ENCODE measurements around the gene MRPL55. TPM values are rescaled to one million over a fixed set of nuclear protein-coding genes. Genes with fewer than 3 reads are reported as not detected.

The MRPL55 gene
- total RNA-seq, 1 donor from 2014 or later: 33.4 TPM

DNA sequence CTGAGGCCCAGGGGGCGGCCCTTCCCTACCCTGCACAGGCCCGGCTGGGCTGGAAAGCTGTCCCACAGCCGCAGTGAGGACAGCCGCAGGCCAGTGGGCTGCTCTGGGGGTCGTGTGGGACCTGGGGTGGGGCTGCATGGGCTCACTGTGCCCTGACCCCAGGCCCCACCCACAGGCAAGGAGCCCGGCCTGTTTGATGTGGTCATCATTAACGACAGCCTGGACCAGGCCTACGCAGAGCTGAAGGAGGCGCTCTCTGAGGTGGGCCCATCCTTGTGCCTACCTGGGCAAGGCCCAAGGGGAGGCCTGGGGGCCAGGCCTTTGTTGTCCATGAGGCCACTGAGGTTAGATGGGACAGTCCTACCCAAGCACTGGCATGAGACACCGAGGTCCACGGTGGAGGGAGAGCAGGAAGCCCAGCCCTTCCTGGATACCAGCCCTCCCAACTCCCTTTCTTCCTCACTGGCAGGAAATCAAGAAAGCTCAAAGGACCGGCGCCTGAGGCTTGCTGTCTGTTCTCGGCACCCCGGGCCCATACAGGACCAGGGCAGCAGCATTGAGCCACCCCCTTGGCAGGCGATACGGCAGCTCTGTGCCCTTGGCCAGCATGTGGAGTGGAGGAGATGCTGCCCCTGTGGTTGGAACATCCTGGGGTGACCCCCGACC, 39.2 kb upstream of the MRPL55 start:
- no peak for FAIRE-seq
- no peak for DNase-seq (ENCODE audit: low spot score in 2 of 2)

DNA sequence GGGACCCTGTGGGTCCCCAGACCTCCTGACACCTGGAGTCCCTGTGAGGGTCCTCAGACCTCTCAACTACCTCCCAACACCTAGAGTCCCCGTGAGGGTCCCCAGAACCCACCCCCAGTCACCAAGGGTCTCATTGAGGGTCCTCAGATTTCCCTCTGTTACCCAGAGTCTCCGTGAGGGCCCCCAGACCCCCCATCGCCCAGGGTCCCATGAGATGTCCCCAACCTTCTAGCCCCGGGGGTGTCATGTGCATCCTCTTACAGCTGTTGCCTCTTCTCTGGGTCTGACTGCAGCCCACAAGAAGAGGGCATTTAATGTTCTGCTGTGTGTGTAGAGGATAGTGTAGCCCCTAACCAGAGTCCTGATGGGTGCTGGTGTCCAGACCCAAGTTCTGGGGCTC, 38.7 kb upstream of the MRPL55 start:
- DNase-seq (ENCODE audit: low spot score in 2 of 2) (peak in 1 of 2 donors; percentile 15), FAIRE-seq (no peak)

GRCh38 chr1:228147151-228147693, 38.1 kb upstream of the MRPL55 start:
- FAIRE-seq: no peak

GRCh38 chr1:228146417-228147150, 37.5 kb upstream of the MRPL55 start:
- DNase-seq (ENCODE audit: low spot score in 2 of 2) (no peak), FAIRE-seq (no peak)

More at GRCh38 chr1:228147151-228147693, 38.1 kb upstream of the MRPL55 start:
- DNase-seq (ENCODE audit: low spot score in 2 of 2): no peak

DNA sequence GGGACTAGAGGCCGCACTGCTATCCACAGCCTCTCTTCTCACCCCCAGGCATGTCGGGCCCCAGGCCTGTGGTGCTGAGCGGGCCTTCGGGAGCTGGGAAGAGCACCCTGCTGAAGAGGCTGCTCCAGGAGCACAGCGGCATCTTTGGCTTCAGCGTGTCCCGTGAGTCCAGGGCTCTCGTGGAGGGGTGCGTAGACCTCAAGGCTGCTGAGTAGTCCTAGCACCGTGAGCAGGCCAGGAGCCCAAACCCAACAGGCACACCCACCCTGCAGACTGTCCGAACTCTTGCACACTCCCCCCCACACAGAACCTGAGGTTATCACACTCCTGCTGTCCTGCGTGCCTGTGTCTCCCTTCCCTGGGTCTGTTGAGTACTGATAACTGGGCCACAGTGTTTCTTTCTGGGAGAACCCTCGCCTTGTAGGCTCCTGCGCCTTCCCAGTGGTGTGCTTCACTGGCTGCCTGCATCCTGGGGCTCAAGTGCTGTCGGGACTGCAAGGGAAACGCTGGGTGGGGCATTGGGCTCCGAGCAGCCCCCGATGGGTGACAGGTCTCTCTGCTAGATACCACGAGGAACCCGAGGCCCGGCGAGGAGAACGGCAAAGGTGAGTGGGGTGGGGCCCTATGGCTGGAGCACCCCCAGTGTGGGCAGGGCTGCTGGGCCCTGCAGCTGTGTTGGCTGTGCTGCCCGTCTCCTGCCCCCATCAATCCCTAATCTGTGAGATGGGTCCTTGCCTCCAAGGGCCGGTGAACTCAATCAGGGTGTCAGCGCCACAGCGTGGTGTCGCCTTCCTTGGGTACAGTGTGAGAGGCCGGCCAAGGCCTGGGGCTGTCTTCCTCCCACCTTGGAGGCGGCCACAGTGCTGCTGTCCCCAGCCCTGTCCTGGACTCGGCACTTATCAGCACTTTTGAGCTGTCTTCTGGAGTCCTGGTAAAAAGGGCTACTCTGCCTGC, 36.6 kb upstream of the MRPL55 start:
- FAIRE-seq: no peak

DNA sequence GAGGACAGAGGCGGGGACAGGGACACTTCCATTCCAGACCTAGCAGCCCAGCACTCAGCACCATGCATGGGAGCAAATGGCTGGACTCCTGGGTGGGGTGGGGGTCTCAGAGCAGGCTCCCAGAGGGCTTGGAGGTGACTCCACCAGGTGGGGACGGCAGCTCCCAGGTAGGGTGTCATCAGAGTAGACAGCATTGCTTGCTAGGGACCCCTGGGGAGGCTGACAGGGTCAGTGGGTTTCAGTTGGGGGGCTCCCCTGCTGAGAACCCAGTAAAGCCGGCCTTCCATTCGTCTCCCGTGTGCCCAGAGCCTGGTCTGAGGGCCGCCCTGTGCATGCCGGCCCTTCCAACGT, 35.9 kb upstream of the MRPL55 start:
- no peak for DNase-seq (ENCODE audit: low spot score in 2 of 2)
- FAIRE-seq: no peak

More for the DNA sequence above, 36.6 kb upstream of the MRPL55 start:
- no peak for DNase-seq (ENCODE audit: low spot score in 2 of 2)

DNA sequence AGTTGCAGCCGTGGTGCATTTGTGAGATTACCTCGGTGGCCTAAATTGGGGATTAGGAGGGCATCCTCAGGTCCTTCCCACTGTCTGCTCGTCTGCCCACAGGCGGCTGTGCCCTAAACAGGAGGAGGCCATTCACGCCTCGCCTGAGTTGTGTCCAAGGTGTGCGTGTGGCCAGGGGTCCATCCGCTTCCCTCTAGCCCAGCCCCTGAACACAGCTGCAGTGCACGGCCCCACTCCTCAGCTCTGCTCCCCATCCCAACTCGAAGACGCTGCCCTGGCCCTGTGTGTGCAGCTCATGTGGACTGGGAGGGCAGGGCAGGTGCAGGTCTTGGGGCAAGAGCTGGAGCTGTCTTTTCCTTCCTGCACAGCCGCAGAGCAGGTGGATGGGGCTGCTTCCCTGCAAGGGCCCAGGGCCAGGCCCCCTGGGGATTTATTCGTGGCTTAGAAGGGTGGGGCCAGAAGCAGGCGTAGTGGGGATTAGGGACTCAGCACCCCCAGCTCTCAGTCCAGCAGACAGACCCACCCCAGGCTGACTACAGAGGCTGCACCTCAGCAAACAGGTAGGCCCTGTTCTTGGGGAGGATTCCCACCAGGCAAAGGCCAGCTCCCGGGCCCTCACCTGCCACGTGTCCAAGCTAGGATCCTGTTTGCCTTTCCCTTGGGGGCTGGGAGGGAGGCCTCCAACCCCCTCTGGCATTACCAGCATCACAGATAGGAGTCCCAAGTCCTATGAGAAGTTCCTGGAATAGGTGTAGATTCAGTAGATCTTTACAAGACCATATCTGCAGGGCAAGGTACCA, 35.3 kb upstream of the MRPL55 start:
- DNase-seq (ENCODE audit: low spot score in 2 of 2): peak in 1 of 2 donors; percentile 12
- FAIRE-seq: no peak

- DNase-seq (ENCODE audit: low spot score in 2 of 2): peak in 1 of 2 donors; percentile 20
- no peak for FAIRE-seq
Measured at GRCh38 chr1:228143480-228144192, 34.5 kb upstream of the MRPL55 start.

DNA sequence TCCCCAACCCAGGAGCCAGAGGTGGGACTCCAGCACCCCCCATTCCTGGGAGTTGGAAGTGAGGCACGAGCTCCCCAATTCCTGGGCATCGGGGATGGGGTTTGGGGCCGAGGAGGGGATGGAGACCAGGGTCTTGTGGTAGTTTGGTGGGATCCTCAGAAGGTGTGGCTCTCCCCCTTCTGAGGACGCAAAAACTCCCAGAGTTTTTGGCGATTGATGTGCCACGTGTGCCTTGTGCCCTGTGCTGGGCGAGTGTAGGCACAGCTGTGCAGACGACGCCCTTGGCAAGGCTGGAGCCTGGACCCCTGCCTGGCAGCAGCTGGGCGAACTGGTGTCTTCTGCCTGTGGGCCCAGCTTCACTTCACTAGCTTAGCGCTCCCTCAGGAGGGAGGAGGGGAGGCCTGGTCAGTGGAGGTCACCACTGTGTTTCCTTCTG, 33.6 kb upstream of the MRPL55 start:
- no peak for FAIRE-seq
- peak in 1 of 2 donors; percentile 30 for DNase-seq (ENCODE audit: low spot score in 2 of 2)

GRCh38 chr1:228142155-228142691, 33.1 kb upstream of the MRPL55 start:
- FAIRE-seq (no peak), DNase-seq (ENCODE audit: low spot score in 2 of 2) (no peak)

GRCh38 chr1:228141226-228142044, 32.3 kb upstream of the MRPL55 start:
- FAIRE-seq (no peak), DNase-seq (ENCODE audit: low spot score in 2 of 2) (peak in 1 of 2 donors; percentile 26)

- DNase-seq (ENCODE audit: low spot score in 2 of 2): peak in 1 of 2 donors; percentile 17
- FAIRE-seq: no peak
Measured at GRCh38 chr1:228140724-228141225, 31.7 kb upstream of the MRPL55 start.

- FAIRE-seq: no peak
- DNase-seq (ENCODE audit: low spot score in 2 of 2): peak; percentile 96 to 98
Measured at GRCh38 chr1:228139931-228140723, 31.0 kb upstream of the MRPL55 start, which contains the start of gene GUK1. GUK1 (plus strand) TSS chr1:228140279; CDS start chr1:228140303, 24 bp downstream.

- DNase-seq (ENCODE audit: low spot score in 2 of 2) (no peak), FAIRE-seq (no peak)
Measured at GRCh38 chr1:228139406-228139930, 30.4 kb upstream of the MRPL55 start.

- FAIRE-seq (no peak), DNase-seq (ENCODE audit: low spot score in 2 of 2) (no peak)
Measured at GRCh38 chr1:228136901-228137300, 27.8 kb upstream of the MRPL55 start.

GRCh38 chr1:228134591-228134990, 25.5 kb upstream of the MRPL55 start:
- DNase-seq (ENCODE audit: low spot score in 2 of 2) (no peak), FAIRE-seq (no peak)

DNA sequence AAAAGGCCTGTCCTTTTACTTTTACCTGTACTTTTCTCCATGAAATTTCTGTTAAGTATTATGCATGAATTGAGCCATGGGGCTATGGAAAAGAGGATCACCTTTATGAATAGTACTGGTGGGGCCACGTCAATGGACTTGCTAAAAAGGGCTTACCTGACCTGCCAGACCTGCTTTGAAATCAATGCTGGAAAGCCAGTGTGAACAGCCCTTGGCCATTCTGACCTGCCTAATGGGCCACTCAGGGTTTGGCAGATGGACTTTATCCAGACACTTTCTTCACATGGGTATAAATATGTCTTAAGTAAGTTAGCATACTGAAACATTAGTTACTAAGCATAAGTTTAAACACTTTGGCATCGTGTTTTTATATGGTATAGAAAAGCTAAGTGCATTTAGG, 22.7 kb upstream of the MRPL55 start:
- FAIRE-seq (no peak), DNase-seq (ENCODE audit: low spot score in 2 of 2) (no peak)
